Endothelial cell of umbilical vein (primary cell): ENCODE results near the gene LEUTX. TPM values are rescaled to one million over a fixed set of nuclear protein-coding genes. Genes with fewer than 3 reads are reported as not detected.

Experiments used
- BruUV-seq: library from RNA; stranded (reverse); fragments of 400-500 nt; replicated peaks from 2 replicates; lab custom pipeline; 2021; lab: Mats Ljungman, UMichigan
- CTCF ChIA-PET: fragments of 300-600, 350-600 bp; sonication (Branson Sonifier 250); formaldehyde crosslinking; loops from one replicate; lab custom pipeline; 2021; ENCODE audit warnings: antibody characterized with exemption, inconsistent platforms; lab: Charles Lee
- POLR2A ChIA-PET: fragments of 300-600, 350-600 bp; sonication (Branson Sonifier 250); formaldehyde crosslinking; loops from one replicate; lab custom pipeline; 2021; ENCODE audit warnings: antibody characterized with exemption, inconsistent platforms; lab: Charles Lee
- DNase-seq: peaks from one replicate; pipeline ENCODE4 v3.0.0-alpha.2; 2011; ENCODE audit warnings: low read depth, low spot score
- FAIRE-seq: peaks from 2 replicates; lab custom pipeline; 2011; peaks lifted over from hg19 to GRCh38; lab: Jason Lieb, UNC
- H2AFZ ChIP-seq: 2 replicates; pipeline ENCODE4 v1.6.0; 2012; ENCODE audit warnings: low read depth, low read length, control low read depth, inconsistent platforms
- H3K27ac ChIP-seq: 2 replicates; pipeline ENCODE4 v1.5.1; 2011; ENCODE audit warnings: low read depth, mild to moderate bottlenecking, control low read depth, low read length, moderate library complexity; ENCODE audit not compliant: insufficient read depth
- H3K27me3 ChIP-seq, 2 experiments: 2 replicates each; pipeline versions ENCODE4 v1.6.0 to v1.6.1; 2011; ENCODE audit warnings: low read length in 2 of 2, mixed read lengths in 1 of 2; ENCODE audit not compliant: control insufficient read depth in 2 of 2, insufficient read depth in 2 of 2
- H3K36me3 ChIP-seq, 2 experiments: 2 replicates in 1 of 2; 3 replicates in 1 of 2; pipeline ENCODE4 v1.5.1; 2011; ENCODE audit warnings: low read length in 2 of 2, mild to moderate bottlenecking in 1 of 2, moderate library complexity in 1 of 2; ENCODE audit not compliant: control insufficient read depth in 2 of 2, insufficient read depth in 2 of 2; ENCODE audit errors: extremely low read depth in 1 of 2
- H3K4me1 ChIP-seq: 3 replicates; pipeline ENCODE4 v1.5.1; 2011; ENCODE audit warnings: mild to moderate bottlenecking, low read length; ENCODE audit not compliant: control insufficient read depth, insufficient read depth; ENCODE audit errors: extremely low read depth
- H3K4me2 ChIP-seq: 2 replicates; pipeline ENCODE4 v1.6.1; 2011; ENCODE audit warnings: low read length, control low read depth, mixed read lengths; ENCODE audit not compliant: insufficient read depth
- H3K4me3 ChIP-seq, 3 experiments: fragments of 200-600 bp in 1 of 3; sonication (generic), shearing (Covaris generic) in 1 of 3; replicated peaks in 1 of 3; 2 replicates each; pipeline ENCODE4 v1.5.1; 2011 to 2016; ENCODE audit warnings: control low read depth in 3 of 3, low read length in 3 of 3, mild to moderate bottlenecking in 2 of 3, inconsistent platforms in 1 of 3, low read depth in 1 of 3, moderate library complexity in 1 of 3; ENCODE audit not compliant: insufficient read depth in 1 of 3
- H3K79me2 ChIP-seq: 2 replicates; pipeline ENCODE4 v1.6.0; 2012; ENCODE audit warnings: low read length, inconsistent platforms; ENCODE audit not compliant: control insufficient read depth, insufficient read depth
- H3K9ac ChIP-seq: replicated peaks from 2 replicates; pipeline ENCODE3; 2011; ENCODE audit warnings: low read length, control low read depth; ENCODE audit not compliant: insufficient read depth; ENCODE audit errors: extremely low read depth
- H3K9me1 ChIP-seq: replicated peaks from 3 replicates; pipeline ENCODE4 v1.6.0; 2011; ENCODE audit warnings: mild to moderate bottlenecking, low read length; ENCODE audit not compliant: control insufficient read depth, insufficient read depth; ENCODE audit errors: extremely low read depth
- H3K9me3 ChIP-seq: replicated peaks from 2 replicates; pipeline ENCODE4 v1.5.1; 2012; ENCODE audit warnings: low read length, inconsistent platforms; ENCODE audit not compliant: control insufficient read depth, insufficient read depth
- H4K20me1 ChIP-seq: replicated peaks from 2 replicates; pipeline ENCODE3; 2011; ENCODE audit warnings: mild to moderate bottlenecking, low read length; ENCODE audit not compliant: control insufficient read depth, insufficient read depth; ENCODE audit errors: extremely low read depth
- CTCF ChIP-seq, 2 donors: IDR thresholded peaks; 1 replicate in 1 of 2; 2 replicates in 1 of 2; pipeline ENCODE4 v1.5.1; 2011; ENCODE audit warnings: low read length in 2 of 2, mild to moderate bottlenecking in 2 of 2, moderate library complexity in 2 of 2, control low read depth in 1 of 2, inconsistent platforms in 1 of 2, low read depth in 1 of 2; ENCODE audit not compliant: insufficient read depth in 1 of 2; ENCODE audit errors: extremely low read depth in 1 of 2
- EZH2 ChIP-seq: IDR thresholded peaks from 2 replicates; pipeline ENCODE4 v1.6.1; 2012; ENCODE audit warnings: borderline replicate concordance, low read depth, mild to moderate bottlenecking, moderate library complexity, low read length, inconsistent platforms; ENCODE audit not compliant: severe bottlenecking
- FOS ChIP-seq: IDR thresholded peaks from 2 replicates; pipeline ENCODE4 v1.6.1; 2011; ENCODE audit warnings: mild to moderate bottlenecking, low read length, moderate library complexity, borderline replicate concordance; ENCODE audit not compliant: insufficient read depth
- GATA2 ChIP-seq: IDR thresholded peaks from 2 replicates; pipeline ENCODE4 v1.7.0; 2011; ENCODE audit warnings: low read depth, mild to moderate bottlenecking, moderate library complexity, mixed read lengths, low read length; ENCODE audit not compliant: insufficient read length, insufficient read depth
- JUN ChIP-seq: IDR thresholded peaks from 2 replicates; pipeline ENCODE4 v1.6.1; 2011; ENCODE audit warnings: borderline replicate concordance, low read depth; ENCODE audit not compliant: insufficient read length, insufficient read depth
- MAX ChIP-seq: IDR thresholded peaks from 2 replicates; pipeline ENCODE4 v1.6.1; 2011; ENCODE audit not compliant: insufficient read depth, insufficient read length
- MYC ChIP-seq: IDR thresholded peaks from one replicate; pipeline ENCODE4 v1.6.1; 2011; ENCODE audit warnings: mild to moderate bottlenecking, low read depth, low read length
- POLR2A ChIP-seq: IDR thresholded peaks from 2 replicates; pipeline ENCODE4 v1.6.1; 2012; ENCODE audit warnings: low read depth, mild to moderate bottlenecking, control low read depth, low read length
- POLR2AphosphoS5 ChIP-seq: IDR thresholded peaks from 2 replicates; pipeline ENCODE4 v1.6.1; 2012; ENCODE audit warnings: low read depth, mild to moderate bottlenecking, control low read depth, low read length, moderate library complexity; ENCODE audit not compliant: insufficient read depth
- dilution Hi-C: fragments of 300-500 bp; cut with MboI; formaldehyde crosslinking; loops from one replicate; pipeline ENCODE4 v1.15.0; 2019; ENCODE audit warnings: low sequenced_read_pairs; ENCODE audit not compliant: extremely low pct_ligation_motif_present
- intact Hi-C: fragments of 100-400 bp; cut with micrococcal nuclease; formaldehyde crosslinking; loops from one replicate; pipeline ENCODE4 v1.10.0; 2022
- polyA plus RNA-seq, 4 experiments: library from polyadenylated mRNA; depleted of rRNA in 3 of 4; stranded (reverse) in 3 of 4; unstranded in 1 of 4; fragments of >200 nt; gene quantifications; 2 replicates each; pipeline versions ENCODE4 v1.2.1 to v1.2.3, GENCODE V29; 2011 to 2012; ENCODE audit warnings: missing spikeins in 1 of 4
- total RNA-seq: library from RNA; stranded (reverse); gene quantifications from 2 replicates; pipeline ENCODE4 v1.2.3, GENCODE V29; 2021

Gene LEUTX
- total and polyA plus RNA-seq, 2 donors (not counting 3 experiments of a cell fraction or from before 2014, with no cell fraction given), result not detected

GRCh38 chr19:39752795-39753194 is 25.9 kb upstream of the LEUTX start:
- no TSS peak for BruUV-seq
- H3K27me3 ChIP-seq, result peaks cover 2 to 6% of the 10 kb centered on the region in 2 experiments
- POLR2A ChIA-PET, result no interaction called here
- no peak overlapping the region for H2AFZ ChIP-seq
- H3K9me1 ChIP-seq, result no peaks in the 10 kb centered on the region
- dilution Hi-C loops (no loop called here), intact Hi-C loops (no loop called here)
- no peak overlapping the region for H3K27ac ChIP-seq
- H3K9me3 ChIP-seq, result no peaks in the 10 kb centered on the region
- CTCF ChIA-PET, result no interaction called here
- no peaks in the 10 kb centered on the region for H3K4me1 ChIP-seq
- TF ChIP-seq FOS (no peak), POLR2A (no peak), MAX (no peak), POLR2AphosphoS5 (no peak), GATA2 (no peak), JUN (no peak), EZH2 (no peak), MYC (no peak), CTCF (IDR thresholded peaks at IDR 0.05; ENCODE audit: extremely low read depth in 1 of 2, insufficient read depth in 1 of 2, low read depth in 1 of 2, low read length in 2 of 2) (no peak)
- H3K4me3 ChIP-seq, result no peak overlapping the region
- no peaks in the 10 kb centered on the region for H3K36me3 ChIP-seq
- DNase-seq (no peak), FAIRE-seq (no peak)
- H3K9ac ChIP-seq, result no peak overlapping the region
- no peaks in the 10 kb centered on the region for H4K20me1 ChIP-seq
- H3K4me2 ChIP-seq, result no peak overlapping the region
- H3K79me2 ChIP-seq, result no peaks in the 10 kb centered on the region
